Measurements from ENCODE around the gene CLCN3.
"Not testable (repeated sequence)": the region's sequence is repeated elsewhere in the genome, so short reads cannot be mapped to it uniquely, and the experiment has no call there.

Gene CLCN3

DNA sequence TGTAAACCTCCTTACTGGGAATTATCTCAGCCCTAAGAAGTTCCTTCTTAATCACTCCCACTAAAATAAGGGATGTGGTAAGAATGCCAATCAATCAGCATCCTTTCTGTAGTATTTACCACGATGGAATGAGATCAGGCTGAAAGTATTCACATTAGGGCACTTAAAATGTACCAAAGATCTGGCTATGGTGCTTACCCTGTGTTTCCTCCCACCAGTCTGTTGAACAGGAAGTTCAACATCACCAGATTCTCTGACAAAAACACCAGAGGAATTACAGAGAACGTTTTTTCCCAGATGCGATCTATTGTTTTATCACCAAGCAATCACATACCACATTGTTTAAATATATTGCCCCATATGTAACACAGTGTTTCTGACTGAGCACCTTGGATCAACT is 2.1 kb upstream of the CLCN3 start:
- DNase-seq (ENCODE audit: insufficient read length, low spot score): no peak
- TF ChIP-seq CTCF (IDR thresholded peaks at IDR 0.05; ENCODE audit: insufficient read depth, missing control alignments): no peak
- FAIRE-seq: no peak

GRCh38 chr4:169618986-169619385 is 1.4 kb upstream of the CLCN3 start:
- TF ChIP-seq CTCF (IDR thresholded peaks at IDR 0.05; ENCODE audit: insufficient read depth, missing control alignments): no peak
- FAIRE-seq (no peak), DNase-seq (ENCODE audit: insufficient read length, low spot score) (no peak)

GRCh38 chr4:169619518-169619957 is 840 bp upstream of the CLCN3 start:
- no peak for DNase-seq (ENCODE audit: insufficient read length, low spot score)
- FAIRE-seq: no peak
- peak; percentile 45 for TF ChIP-seq CTCF (IDR thresholded peaks at IDR 0.05; ENCODE audit: insufficient read depth, missing control alignments)

- DNase-seq (ENCODE audit: insufficient read length, low spot score) (no peak), FAIRE-seq (no peak)
- TF ChIP-seq CTCF (IDR thresholded peaks at IDR 0.05; ENCODE audit: insufficient read depth, missing control alignments): no peak
Measured at GRCh38 chr4:169620880-169621248, 486 bp downstream of the CLCN3 start.

DNA sequence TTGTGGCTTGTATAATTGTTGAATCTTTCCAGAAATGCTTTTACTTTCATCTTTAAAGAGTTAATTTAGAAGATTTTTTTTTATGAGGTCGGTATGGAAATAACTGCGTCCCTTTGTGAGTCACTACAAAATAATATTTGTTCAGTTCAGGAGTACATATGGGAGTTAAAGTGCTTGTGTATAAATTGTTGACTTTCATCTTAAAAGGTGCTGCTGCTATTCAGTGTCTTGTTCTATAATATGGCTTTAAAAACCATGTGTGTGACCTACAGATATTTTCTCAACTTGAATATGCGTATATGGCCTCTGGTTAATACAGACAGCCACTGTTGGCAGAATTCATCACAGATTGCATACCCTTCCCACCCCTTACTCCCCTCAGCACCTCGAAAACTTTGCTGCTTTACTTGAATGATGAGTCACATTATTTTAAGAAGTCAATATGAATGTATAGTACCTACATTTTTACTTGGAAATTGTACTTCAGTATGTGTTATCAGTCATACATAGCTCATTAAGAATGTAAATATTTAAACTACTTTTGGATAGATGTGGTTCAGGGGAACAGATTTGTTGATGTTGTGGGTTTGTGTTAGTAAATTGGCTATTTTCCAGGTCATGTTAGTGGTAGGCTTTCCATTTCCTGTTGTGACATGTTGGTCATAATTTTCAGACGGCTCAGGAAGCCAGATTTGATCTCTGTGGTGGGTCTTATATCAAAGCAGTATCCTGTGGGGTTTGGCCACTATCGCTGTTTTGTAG is 1.5 kb downstream of the CLCN3 start:
- no peak for DNase-seq (ENCODE audit: insufficient read length, low spot score)
- TF ChIP-seq CTCF (IDR thresholded peaks at IDR 0.05; ENCODE audit: insufficient read depth, missing control alignments): no peak
- FAIRE-seq: no peak

DNA sequence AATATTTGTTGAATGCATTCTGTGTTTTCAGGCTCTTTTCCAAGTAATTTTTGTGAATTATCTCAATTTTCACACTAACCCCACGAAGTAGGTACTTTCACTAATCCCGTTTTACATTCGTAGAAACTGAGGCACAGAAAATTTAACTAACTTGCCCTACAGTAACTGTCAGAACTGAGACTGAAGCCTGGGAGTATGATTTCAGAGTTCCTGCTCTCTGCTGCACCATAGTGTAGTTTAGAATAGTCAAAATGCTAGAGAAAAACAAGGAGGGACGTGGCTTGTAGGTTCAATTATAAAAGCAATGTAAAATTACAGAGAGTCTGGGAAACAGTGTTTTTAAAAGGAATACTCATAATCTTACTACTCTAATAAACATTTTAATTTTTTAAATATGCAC is 2.2 kb downstream of the CLCN3 start:
- no peak for DNase-seq (ENCODE audit: insufficient read length, low spot score)
- no peak for TF ChIP-seq CTCF (IDR thresholded peaks at IDR 0.05; ENCODE audit: insufficient read depth, missing control alignments)
- no peak for FAIRE-seq

- not testable (repeated sequence) for DNase-seq (ENCODE audit: insufficient read length, low spot score); FAIRE-seq
Measured at GRCh38 chr4:169624012-169624411, 3.6 kb downstream of the CLCN3 start.
